HCT116 (cell line): ENCODE measurements around the gene LY6G6C. TPM values are rescaled to one million over a fixed set of nuclear protein-coding genes. Genes with fewer than 3 reads are reported as not detected.

Source experiments
- ATAC-seq: fragments of 200-7000 bp; cut with Tn5 transposase; 2 replicates; pipeline ENCODE4 v1.9.1; 2020; ENCODE audit warnings: mild to moderate bottlenecking, moderate library complexity
- BruUV-seq: library from RNA; stranded (reverse); fragments of 400-500 nt; replicated peaks from 2 replicates; lab custom pipeline; 2021; lab: Mats Ljungman, UMichigan
- CTCF ChIA-PET: fragments of 300-600 bp; sonication (Branson Sonifier 250); formaldehyde crosslinking; loops from one replicate; lab custom pipeline; 2021; ENCODE audit warnings: antibody characterized with exemption; lab: Charles Lee
- POLR2A ChIA-PET: fragments of 300-600, 350-600 bp; sonication (Branson Sonifier 250); formaldehyde crosslinking; loops from one replicate; lab custom pipeline; 2021; ENCODE audit warnings: antibody characterized with exemption; lab: Charles Lee
- RAD21 ChIA-PET, 2 experiments: fragments of 300-600 bp; sonication (Branson Sonifier 250); formaldehyde crosslinking; loops; one replicate each; lab custom pipeline; 2023; ENCODE audit warnings: low total read pairs in 2 of 2; ENCODE audit not compliant: uncharacterized antibody in 2 of 2, unreplicated experiment in 2 of 2, low non-redundant PET in 1 of 2; lab: Charles Lee
- DNase-seq: peaks from one replicate; pipeline ENCODE4 v3.0.0-alpha.2; 2010; ENCODE audit warnings: low read depth, low spot score
- H2AFZ ChIP-seq: fragments of 200-600 bp; shearing (Covaris generic), sonication (generic); 2 replicates; pipeline ENCODE4 v1.6.1; 2017; ENCODE audit warnings: low read depth, mixed run types, mixed read lengths, antibody characterized with exemption, low read length; ENCODE audit not compliant: poor library complexity, severe bottlenecking
- H3K27ac ChIP-seq: 2 replicates; pipeline ENCODE4 v1.5.1; 2012; ENCODE audit warnings: low read depth, low read length
- H3K27me3 ChIP-seq: fragments of 200-600 bp; sonication (generic); 2 replicates; pipeline ENCODE4 v1.6.1; 2016; ENCODE audit warnings: mixed run types, low read length, mixed read lengths; ENCODE audit not compliant: insufficient read depth
- H3K36me3 ChIP-seq, 2 experiments: fragments of 200-500 bp in 1 of 2; fragments of 200-600 bp in 1 of 2; sonication (Bioruptor generic) in 1 of 2; sonication (generic) in 1 of 2; 2 replicates each; pipeline versions ENCODE4 v1.5.1 to v1.6.1; 2014 to 2016; ENCODE audit warnings: low read length in 2 of 2, inconsistent platforms in 1 of 2, mixed read lengths in 1 of 2, mixed run types in 1 of 2; ENCODE audit not compliant: insufficient read depth in 2 of 2, control insufficient read depth in 1 of 2
- H3K4me1 ChIP-seq, 2 experiments: fragments of 200-600 bp in 1 of 2; sonication (generic) in 1 of 2; 2 replicates each; pipeline versions ENCODE4 v1.5.1 to v1.6.1; 2012 to 2017; ENCODE audit warnings: low read length in 2 of 2, inconsistent platforms in 1 of 2, mild to moderate bottlenecking in 1 of 2, mixed read lengths in 1 of 2, mixed run types in 1 of 2, moderate library complexity in 1 of 2; ENCODE audit not compliant: insufficient read depth in 2 of 2, control insufficient read depth in 1 of 2
- H3K4me2 ChIP-seq: fragments of 200-600 bp; sonication (generic); 2 replicates; pipeline ENCODE4 v1.6.1; 2017; ENCODE audit warnings: mixed run types, low read length, mixed read lengths
- H3K4me3 ChIP-seq, 2 experiments: fragments of 200-600 bp in 1 of 2; sonication (generic) in 1 of 2; replicated peaks in 1 of 2; 2 replicates each; pipeline ENCODE4 v1.5.1; 2011 to 2016; ENCODE audit warnings: low read length in 2 of 2, control low read depth in 1 of 2, low read depth in 1 of 2, mild to moderate bottlenecking in 1 of 2, mixed read lengths in 1 of 2, mixed run types in 1 of 2
- H3K79me2 ChIP-seq: fragments of 200-600 bp; sonication (generic); 2 replicates; pipeline ENCODE4 v1.6.1; 2017; ENCODE audit warnings: mild to moderate bottlenecking, mixed run types, low read length, moderate library complexity, mixed read lengths; ENCODE audit not compliant: insufficient read depth
- H3K9ac ChIP-seq: fragments of 200-600 bp; sonication (generic); 2 replicates; pipeline ENCODE4 v1.6.1; 2016; ENCODE audit warnings: low read length, mixed read lengths
- H3K9me2 ChIP-seq: fragments of 200-600 bp; sonication (generic), shearing (Covaris generic); 2 replicates; pipeline ENCODE4 v1.6.1; 2017; ENCODE audit warnings: mixed run types, mild to moderate bottlenecking, moderate library complexity; ENCODE audit not compliant: insufficient read depth
- H3K9me3 ChIP-seq, 2 experiments: fragments of 200-500 bp in 1 of 2; fragments of 200-600 bp in 1 of 2; sonication (Bioruptor generic) in 1 of 2; sonication (generic) in 1 of 2; 2 replicates each; pipeline ENCODE4 v1.6.1; 2014 to 2017; ENCODE audit warnings: low read length in 2 of 2, mixed read lengths in 2 of 2, inconsistent platforms in 1 of 2, low read depth in 1 of 2, mild to moderate bottlenecking in 1 of 2, mixed run types in 1 of 2, moderate library complexity in 1 of 2; ENCODE audit not compliant: control insufficient read depth in 1 of 2, insufficient read depth in 1 of 2
- H4K20me1 ChIP-seq: fragments of 200-600 bp; sonication (generic), shearing (Covaris generic); 2 replicates; pipeline ENCODE4 v1.6.1; 2017; ENCODE audit warnings: mixed run types, mild to moderate bottlenecking, moderate library complexity; ENCODE audit not compliant: insufficient read depth
- CEBPB ChIP-seq: IDR thresholded peaks from 2 replicates; pipeline ENCODE4 v1.6.1; 2012; ENCODE audit warnings: low read depth
- CTCF ChIP-seq, 3 experiments: fragments of 200-600 bp in 1 of 3; sonication (generic) in 1 of 3; IDR thresholded peaks in 2 of 3; conservative IDR thresholded peaks in 1 of 3; 2 replicates each; pipeline ENCODE4 v1.5.1; 2012 to 2017; ENCODE audit warnings: low read depth in 2 of 3, low read length in 2 of 3, antibody characterized with exemption in 1 of 3, borderline replicate concordance in 1 of 3, control low read depth in 1 of 3, mild to moderate bottlenecking in 1 of 3, mixed read lengths in 1 of 3, mixed run types in 1 of 3, moderate library complexity in 1 of 3; ENCODE audit not compliant: insufficient read depth in 1 of 3
- TCF7L2 ChIP-seq: IDR thresholded peaks from 2 replicates; pipeline ENCODE4 v1.7.0; 2011; ENCODE audit warnings: borderline replicate concordance, inconsistent platforms; ENCODE audit not compliant: insufficient read depth, insufficient read length; ENCODE audit errors: extremely low read depth
- YY1 ChIP-seq: IDR thresholded peaks from 2 replicates; pipeline ENCODE4 v1.6.1; 2011; ENCODE audit warnings: low read length, low read depth, moderate library complexity, mild to moderate bottlenecking; ENCODE audit not compliant: insufficient replicate concordance; ENCODE audit errors: extremely low read depth
- intact Hi-C: fragments of 100-400 bp; cut with micrococcal nuclease; formaldehyde crosslinking; loops from 2 replicates; pipeline ENCODE4 v1.10.0; 2022
- total RNA-seq: library from RNA; stranded (reverse); gene quantifications from one replicate; pipeline ENCODE4 v1.2.1, GENCODE V29; 2021; ENCODE audit not compliant: unreplicated experiment

Gene LY6G6C
- total RNA-seq, 1 experiment from 2014 or later, result 0.54 TPM

GRCh38 chr6:31689249-31690110, 32.1 kb downstream of the LY6G6C start:
- intact Hi-C loops, result no loop called here
- H3K9ac ChIP-seq, result peak overlapping the region; percentile 30; the same call in 1 of the 2 replicates
- CTCF ChIA-PET, result interaction anchor here (1.0 to 1.3 kb wide), 2 partner anchors 14 to 40 kb away, joined by 4 to 7 read pairs; partner anchors contain the start of gene ABHD16A
- H2AFZ ChIP-seq, result no peak overlapping the region
- H3K79me2 ChIP-seq, result no peaks in the 10 kb centered on the region
- no peak overlapping the region for H3K4me3 ChIP-seq
- no peaks in the 10 kb centered on the region for H3K9me3 ChIP-seq
- peak overlapping the region; percentile 23; the same call in 1 of the 2 replicates for H3K27ac ChIP-seq
- no peak for TF ChIP-seq YY1
- TF ChIP-seq CEBPB, result no peak
- TF ChIP-seq CTCF (IDR thresholded peaks at IDR 0.05 in 2 of 3, conservative IDR thresholded peaks at IDR 0.05 in 1 of 3; ENCODE audit: borderline replicate concordance in 1 of 3, insufficient read depth in 1 of 3, low read depth in 2 of 3, low read length in 2 of 3), result peak in 2 of 3 experiments; percentile 50 to 58; a peak in 4 of 6 replicates
- no peak for TF ChIP-seq TCF7L2
- TF ChIP-seq, all 23 proteins: peak for 1
- no peaks in the 10 kb centered on the region for H3K9me2 ChIP-seq
- peaks cover 13 to 25% of the 10 kb centered on the region in 2 experiments; a peak in 2 of 4 replicates for H3K36me3 ChIP-seq
- no peaks in the 10 kb centered on the region for H4K20me1 ChIP-seq
- peak overlapping the region; percentile 47 for H3K4me2 ChIP-seq
- ATAC-seq (peak; percentile 74), DNase-seq (no peak)
- no peaks in the 10 kb centered on the region for H3K27me3 ChIP-seq
- ChIA-PET RAD21 (no interaction called here), POLR2A (no interaction called here)
- peaks cover 11 to 16% of the 10 kb centered on the region in 2 experiments for H3K4me1 ChIP-seq
- BruUV-seq, result no TSS peak
